Mucosa of rectum (tissue), 2 donors: Measurements from ENCODE around the gene GALR1.

Source experiments
- H3K27ac ChIP-seq, 2 donors: one replicate each; pipeline ENCODE4 v1.7.0; 2013; ENCODE audit warnings: inconsistent platforms in 2 of 2, low read depth in 2 of 2, low read length in 2 of 2
- H3K27me3 ChIP-seq, 2 donors: one replicate each; pipeline ENCODE4 v1.7.0; 2013; ENCODE audit warnings: low read length in 2 of 2; ENCODE audit not compliant: control insufficient read depth in 2 of 2, insufficient read depth in 2 of 2
- H3K36me3 ChIP-seq, 2 donors: one replicate each; pipeline ENCODE4 v1.7.0; 2013; ENCODE audit warnings: low read length in 2 of 2; ENCODE audit not compliant: control insufficient read depth in 2 of 2, insufficient read depth in 2 of 2
- H3K4me1 ChIP-seq, 2 donors: one replicate each; pipeline ENCODE4 v1.7.0; 2013; ENCODE audit warnings: low read length in 2 of 2, mild to moderate bottlenecking in 1 of 2; ENCODE audit not compliant: control insufficient read depth in 2 of 2, insufficient read depth in 2 of 2
- H3K4me3 ChIP-seq, 2 donors: one replicate each; pipeline ENCODE4 v1.7.0; 2013; ENCODE audit warnings: low read length in 2 of 2
- H3K9ac ChIP-seq, 2 donors: one replicate each; pipeline ENCODE4 v1.7.0; 2013; ENCODE audit warnings: low read length in 2 of 2, low read depth in 1 of 2, mild to moderate bottlenecking in 1 of 2
- H3K9me3 ChIP-seq, 2 donors: one replicate each; pipeline ENCODE4 v1.7.0; 2013; ENCODE audit warnings: low read length in 2 of 2; ENCODE audit not compliant: control insufficient read depth in 2 of 2
- donor health status: healthy.
- donor health status: Normal muscosa, but diverticular disease.

GALR1 gene

DNA sequence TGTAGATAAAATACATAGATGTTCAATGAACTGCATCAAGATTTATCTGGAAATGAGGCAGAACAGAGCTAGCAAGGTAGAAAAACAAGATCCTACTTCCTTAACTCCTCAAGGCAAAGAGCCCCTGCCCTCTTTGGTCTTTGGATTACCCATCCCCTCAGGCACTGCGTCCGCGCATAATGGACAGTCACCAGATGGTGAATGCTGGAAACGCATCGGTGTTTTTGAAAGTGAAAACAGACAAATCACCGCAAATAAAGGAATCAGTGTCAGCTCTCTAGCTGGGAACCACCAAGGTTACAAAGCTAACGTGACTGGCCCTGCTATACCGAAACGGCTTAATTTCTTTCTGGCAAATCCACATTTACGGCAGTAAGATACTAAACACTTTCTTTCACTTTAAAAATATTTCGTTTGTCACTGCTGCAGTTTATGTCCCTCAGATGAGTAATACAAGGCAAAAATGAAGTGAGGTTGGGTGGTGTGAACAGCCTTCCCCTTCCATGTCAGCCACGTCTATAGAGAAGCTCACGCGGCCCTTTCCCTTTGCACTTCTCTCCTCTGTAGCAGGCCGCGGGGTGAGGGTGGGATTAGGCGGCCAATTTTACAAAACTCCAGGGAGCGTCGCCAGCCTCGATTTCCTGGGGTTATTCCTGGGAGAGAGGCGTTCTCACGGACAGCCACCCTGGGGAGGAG lies 627 bp upstream of the GALR1 start:
- H3K9ac ChIP-seq: no peak overlapping the region
- H3K9me3 ChIP-seq: peaks cover 0 to 2% of the 10 kb centered on the region in 2 donors
- peaks cover 19 to 26% of the 10 kb centered on the region in 2 donors for H3K27me3 ChIP-seq
- H3K4me3 ChIP-seq: peak overlapping the region in 1 of 2 donors; percentile 35
- H3K36me3 ChIP-seq: no peaks in the 10 kb centered on the region
- H3K27ac ChIP-seq: no peak overlapping the region
- no peaks in the 10 kb centered on the region for H3K4me1 ChIP-seq

DNA sequence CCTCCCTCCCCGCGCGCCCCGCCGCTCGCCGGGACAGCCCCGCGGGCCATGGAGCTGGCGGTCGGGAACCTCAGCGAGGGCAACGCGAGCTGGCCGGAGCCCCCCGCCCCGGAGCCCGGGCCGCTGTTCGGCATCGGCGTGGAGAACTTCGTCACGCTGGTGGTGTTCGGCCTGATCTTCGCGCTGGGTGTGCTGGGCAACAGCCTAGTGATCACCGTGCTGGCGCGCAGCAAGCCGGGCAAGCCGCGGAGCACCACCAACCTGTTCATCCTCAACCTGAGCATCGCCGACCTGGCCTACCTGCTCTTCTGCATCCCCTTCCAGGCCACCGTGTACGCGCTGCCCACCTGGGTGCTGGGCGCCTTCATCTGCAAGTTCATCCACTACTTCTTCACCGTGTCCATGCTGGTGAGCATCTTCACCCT lies 865 bp downstream of the GALR1 start:
- Histone ChIP-seq H3K9me3 (no peaks in the 10 kb centered on the region), H3K27me3 (peaks cover 19 to 26% of the 10 kb centered on the region in 2 donors), H3K4me3 (no peak overlapping the region)

DNA sequence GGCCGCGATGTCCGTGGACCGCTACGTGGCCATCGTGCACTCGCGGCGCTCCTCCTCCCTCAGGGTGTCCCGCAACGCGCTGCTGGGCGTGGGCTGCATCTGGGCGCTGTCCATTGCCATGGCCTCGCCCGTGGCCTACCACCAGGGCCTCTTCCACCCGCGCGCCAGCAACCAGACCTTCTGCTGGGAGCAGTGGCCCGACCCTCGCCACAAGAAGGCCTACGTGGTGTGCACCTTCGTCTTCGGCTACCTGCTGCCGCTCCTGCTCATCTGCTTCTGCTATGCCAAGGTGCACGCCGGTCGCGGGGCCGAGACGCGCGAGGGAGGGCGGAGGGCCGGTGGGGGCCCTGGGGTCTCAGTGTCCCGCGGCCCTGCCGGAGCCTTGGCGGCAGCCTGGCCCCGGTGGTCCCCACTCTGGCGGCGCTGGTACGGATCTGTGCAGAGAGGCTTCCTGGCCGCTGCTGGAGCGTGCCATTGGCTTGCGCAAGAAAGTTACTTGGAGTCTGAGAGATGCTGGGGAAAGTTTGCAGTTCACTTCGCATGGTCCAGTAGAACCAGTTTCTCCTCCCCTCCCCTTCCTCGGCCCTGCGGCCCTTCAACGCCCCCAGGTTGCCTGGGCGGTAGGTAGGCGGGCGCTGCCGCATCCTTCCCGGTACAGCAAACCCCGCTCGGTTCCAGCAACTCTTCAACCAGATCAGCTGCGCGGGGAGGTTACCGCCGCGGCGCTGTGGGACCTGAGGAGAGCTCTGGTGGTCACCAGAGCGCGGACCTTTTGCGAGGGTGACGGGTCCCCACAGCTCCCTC lies 1.5 kb downstream of the GALR1 start:
- Histone ChIP-seq H3K4me1 (no peaks in the 10 kb centered on the region), H3K9me3 (no peaks in the 10 kb centered on the region), H3K9ac (no peak overlapping the region), H3K4me3 (no peak overlapping the region), H3K27ac (no peak overlapping the region), H3K27me3 (peaks cover 19 to 26% of the 10 kb centered on the region in 2 donors), H3K36me3 (no peaks in the 10 kb centered on the region)

More for the DNA sequence above, 865 bp downstream of the GALR1 start:
- H3K9ac ChIP-seq: no peak overlapping the region
- no peaks in the 10 kb centered on the region for H3K36me3 ChIP-seq
- H3K27ac ChIP-seq: no peak overlapping the region
- no peaks in the 10 kb centered on the region for H3K4me1 ChIP-seq

DNA sequence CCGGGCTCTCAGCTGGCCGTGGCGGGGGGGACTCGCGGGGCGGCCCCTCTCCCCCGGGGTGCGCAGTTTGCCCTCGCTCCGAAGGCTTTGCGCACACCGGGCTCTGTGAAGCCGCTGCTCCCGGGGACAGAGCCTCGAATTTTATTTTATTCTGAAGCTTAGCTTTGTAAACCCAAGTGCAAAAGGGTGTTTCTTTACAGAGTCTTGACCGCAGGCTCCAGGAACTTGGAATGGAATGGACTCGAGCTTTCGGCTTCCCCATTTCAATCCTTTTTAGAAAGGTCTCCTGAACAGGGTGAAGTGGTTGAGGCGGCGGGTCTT lies 2.0 kb downstream of the GALR1 start:
- Histone ChIP-seq H3K4me1 (no peaks in the 10 kb centered on the region), H3K27me3 (peaks cover 21 to 25% of the 10 kb centered on the region in 2 donors), H3K27ac (no peak overlapping the region), H3K9ac (no peak overlapping the region), H3K9me3 (no peaks in the 10 kb centered on the region), H3K4me3 (no peak overlapping the region), H3K36me3 (no peaks in the 10 kb centered on the region)

DNA sequence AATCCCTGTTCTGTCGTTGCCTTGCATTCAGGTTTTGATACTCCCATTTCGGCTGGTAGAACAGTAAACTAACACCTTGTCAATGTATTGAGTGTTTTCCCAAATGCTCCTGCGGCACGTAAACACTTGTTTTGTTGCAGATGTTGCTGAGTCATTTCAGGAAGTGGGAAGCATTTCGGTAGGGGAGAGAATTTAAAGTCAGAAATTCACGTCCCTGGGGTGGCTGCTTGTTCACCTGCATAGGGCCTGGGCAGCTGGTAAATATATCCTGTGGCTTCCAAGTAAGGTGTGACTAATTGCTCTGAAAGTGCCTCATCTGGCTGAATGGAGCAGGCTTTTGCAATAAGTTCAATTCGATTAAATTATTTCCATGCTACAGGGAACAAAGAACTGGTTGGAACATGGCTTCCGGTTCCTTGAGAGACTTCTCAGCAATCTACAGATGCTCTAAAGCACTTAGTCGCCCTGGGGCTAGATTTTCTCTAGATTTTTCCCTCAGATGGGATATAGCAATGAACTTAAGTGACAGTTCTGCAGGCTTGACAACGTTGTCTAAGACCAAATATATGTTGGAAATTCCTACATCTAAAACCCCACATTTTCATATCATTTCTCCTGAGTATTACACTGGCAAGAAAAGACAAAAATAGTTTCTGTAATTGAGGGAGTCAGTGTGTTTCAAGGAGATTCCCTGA lies 5.2 kb downstream of the GALR1 start:
- H3K36me3 ChIP-seq: no peaks in the 10 kb centered on the region
- no peak overlapping the region for H3K9ac ChIP-seq
- peaks cover 10 to 11% of the 10 kb centered on the region in 2 donors for H3K27me3 ChIP-seq
- no peaks in the 10 kb centered on the region for H3K4me1 ChIP-seq
- no peak overlapping the region for H3K4me3 ChIP-seq
- no peak overlapping the region for H3K27ac ChIP-seq
- no peaks in the 10 kb centered on the region for H3K9me3 ChIP-seq

DNA sequence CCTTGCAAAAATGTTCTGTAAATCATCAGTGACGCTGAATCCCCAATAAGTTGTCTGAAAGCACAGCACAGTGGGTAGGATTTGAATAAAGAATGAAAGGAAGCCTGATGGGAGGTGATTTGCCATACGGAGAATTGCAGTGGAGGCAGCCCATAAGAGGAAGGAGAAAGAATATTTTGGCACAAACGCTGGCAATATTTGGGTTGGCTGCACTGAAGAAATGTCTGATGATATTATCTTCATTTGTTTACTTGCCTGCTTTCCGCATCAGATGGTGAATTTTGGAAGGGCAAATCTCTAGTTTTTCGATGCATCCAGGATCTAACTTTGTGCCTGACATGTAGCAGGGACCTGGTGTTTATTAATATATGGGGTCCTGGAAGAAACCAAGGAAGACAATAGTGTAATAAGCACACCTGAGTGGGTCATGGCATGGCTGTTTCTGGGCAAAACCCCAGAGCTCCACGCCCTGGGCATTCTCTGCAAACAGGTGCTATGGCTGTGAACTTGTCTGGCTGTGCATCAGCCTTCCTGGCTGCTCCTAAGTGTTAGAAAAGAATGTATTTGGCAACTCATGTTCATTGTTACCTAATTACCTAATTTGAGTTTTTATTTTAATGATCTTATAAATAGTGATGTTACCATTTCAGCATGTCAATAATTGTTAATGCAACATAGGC lies 5.9 kb downstream of the GALR1 start:
- Histone ChIP-seq H3K4me3 (no peak overlapping the region), H3K27me3 (peaks cover 8 to 9% of the 10 kb centered on the region in 2 donors), H3K9ac (no peak overlapping the region), H3K27ac (no peak overlapping the region), H3K36me3 (no peaks in the 10 kb centered on the region), H3K4me1 (no peaks in the 10 kb centered on the region), H3K9me3 (no peaks in the 10 kb centered on the region)

DNA sequence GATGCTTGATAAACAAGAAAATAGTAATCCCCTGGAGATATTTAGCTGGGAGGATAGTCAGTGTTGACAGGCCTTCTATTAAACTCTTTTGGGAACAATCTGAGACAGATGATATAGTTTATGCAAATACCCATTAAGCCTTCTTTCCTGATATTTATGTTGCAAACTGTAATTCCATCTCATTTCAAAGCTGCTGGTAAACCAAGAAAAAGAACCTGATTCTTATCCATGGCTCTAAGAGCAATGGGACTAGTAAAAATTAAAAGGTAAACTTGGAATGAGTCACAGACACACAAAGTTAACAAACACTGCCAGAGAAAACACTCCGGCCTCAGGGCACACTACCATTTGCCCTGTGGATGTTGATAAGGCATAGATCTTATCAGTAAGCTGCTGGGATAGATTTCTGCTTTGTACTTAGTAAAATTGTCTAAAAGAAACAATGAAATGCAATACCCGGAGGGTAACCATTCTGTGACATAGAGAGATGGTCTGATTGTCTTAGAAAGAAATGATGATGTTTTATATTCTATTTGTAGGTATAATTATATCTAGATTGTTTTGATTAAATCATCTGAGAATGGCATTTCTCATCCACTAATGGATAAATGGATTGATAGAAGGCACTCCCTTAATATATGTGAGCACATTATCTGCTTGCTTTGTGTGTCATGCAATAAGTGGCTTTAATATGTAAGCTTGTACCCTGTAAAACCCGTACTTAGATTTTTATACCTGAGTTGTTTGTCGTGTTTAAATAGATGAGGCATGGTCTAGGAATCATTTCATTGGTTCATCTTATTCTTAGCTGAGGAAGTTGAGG lies 13.2 kb downstream of the GALR1 start:
- H3K9ac ChIP-seq: no peak overlapping the region
- H3K4me3 ChIP-seq: no peak overlapping the region
- no peaks in the 10 kb centered on the region for H3K27me3 ChIP-seq
- no peaks in the 10 kb centered on the region for H3K36me3 ChIP-seq
- H3K4me1 ChIP-seq: peaks cover 0 to 7% of the 10 kb centered on the region in 2 donors
- H3K27ac ChIP-seq: no peak overlapping the region
- H3K9me3 ChIP-seq: no peaks in the 10 kb centered on the region

DNA sequence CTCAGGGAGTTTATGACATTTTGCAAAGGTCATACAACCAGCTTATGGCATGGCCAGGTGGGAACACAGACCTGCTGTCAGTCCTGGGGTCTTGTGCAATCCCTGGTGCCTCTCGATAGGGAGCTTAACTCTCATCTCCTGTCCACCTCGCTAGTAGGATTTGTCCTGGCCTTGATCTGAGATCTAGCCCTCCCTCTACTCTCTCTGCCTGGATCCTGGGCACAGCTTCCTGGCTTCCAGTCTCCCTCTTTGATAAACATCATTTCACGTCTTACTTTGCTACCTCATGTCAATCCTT lies 13.8 kb downstream of the GALR1 start:
- H3K9ac ChIP-seq: no peak overlapping the region
- no peaks in the 10 kb centered on the region for H3K27me3 ChIP-seq
- no peaks in the 10 kb centered on the region for H3K9me3 ChIP-seq
- no peak overlapping the region for H3K4me3 ChIP-seq
- H3K36me3 ChIP-seq: no peaks in the 10 kb centered on the region
- H3K27ac ChIP-seq: no peak overlapping the region
- peaks cover 0 to 7% of the 10 kb centered on the region in 2 donors for H3K4me1 ChIP-seq

DNA sequence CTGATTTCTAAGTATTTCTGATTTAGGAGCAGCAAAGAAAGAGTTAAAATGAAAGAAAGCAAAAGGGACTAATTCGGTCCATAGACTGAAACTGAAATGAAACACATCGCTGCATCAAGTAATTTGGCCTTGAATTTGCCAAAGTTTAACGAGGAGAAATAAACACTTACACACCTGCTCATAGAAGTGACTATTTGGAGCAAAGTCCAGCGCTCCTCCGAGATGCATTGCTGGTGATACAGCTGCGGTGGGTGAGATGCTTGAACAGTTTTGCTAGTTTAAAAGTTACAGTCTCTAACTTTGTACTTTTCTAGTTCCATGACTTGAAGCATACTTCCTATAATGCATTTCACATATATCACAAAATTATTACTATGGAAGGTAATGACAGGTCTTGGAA lies 18.3 kb downstream of the GALR1 start:
- Histone ChIP-seq H3K36me3 (no peaks in the 10 kb centered on the region), H3K4me1 (peaks cover 0 to 3% of the 10 kb centered on the region in 2 donors), H3K9me3 (no peaks in the 10 kb centered on the region), H3K4me3 (no peak overlapping the region), H3K27ac (no peak overlapping the region), H3K27me3 (no peaks in the 10 kb centered on the region), H3K9ac (no peak overlapping the region)
